HG03064 (cell line): ENCODE results near the gene CDK6.

Experiments
- ATAC-seq: cut with Tn5 transposase; IDR thresholded peaks from one replicate; pipeline ENCODE4 v1.9.1; 2021; ENCODE audit warnings: low read depth; ENCODE audit not compliant: unreplicated experiment

CDK6 gene

DNA sequence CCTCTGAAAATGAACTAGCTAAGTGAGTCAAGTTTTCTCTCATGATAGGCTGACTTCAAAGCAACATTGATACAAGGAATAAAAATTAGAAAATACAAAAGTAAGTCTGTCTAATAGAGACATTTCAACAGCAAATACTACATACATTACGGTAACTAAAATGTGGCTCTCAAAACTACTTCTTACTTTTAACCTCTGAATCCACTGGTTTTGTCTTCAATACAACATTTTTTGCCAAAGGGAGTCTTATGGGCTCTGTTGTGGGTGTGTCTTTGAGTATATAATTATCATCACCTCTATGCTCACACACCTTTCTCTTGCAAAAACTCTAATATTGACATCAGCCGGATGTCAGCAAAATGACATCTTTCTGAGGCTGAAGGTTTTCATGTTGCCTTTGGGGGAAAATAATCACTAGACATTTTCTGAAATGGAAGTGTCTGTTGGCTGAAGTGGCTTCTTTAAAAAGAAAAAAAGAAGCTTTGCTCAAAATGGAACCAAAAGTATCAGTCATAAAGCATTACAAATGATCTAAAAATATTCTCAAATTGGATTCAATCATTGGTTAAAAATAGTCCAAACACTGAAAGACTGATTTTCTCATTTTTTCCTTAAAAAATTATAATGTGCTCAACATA, 204.4 kb downstream of the CDK6 start:
- peak; percentile 22 for ATAC-seq

DNA sequence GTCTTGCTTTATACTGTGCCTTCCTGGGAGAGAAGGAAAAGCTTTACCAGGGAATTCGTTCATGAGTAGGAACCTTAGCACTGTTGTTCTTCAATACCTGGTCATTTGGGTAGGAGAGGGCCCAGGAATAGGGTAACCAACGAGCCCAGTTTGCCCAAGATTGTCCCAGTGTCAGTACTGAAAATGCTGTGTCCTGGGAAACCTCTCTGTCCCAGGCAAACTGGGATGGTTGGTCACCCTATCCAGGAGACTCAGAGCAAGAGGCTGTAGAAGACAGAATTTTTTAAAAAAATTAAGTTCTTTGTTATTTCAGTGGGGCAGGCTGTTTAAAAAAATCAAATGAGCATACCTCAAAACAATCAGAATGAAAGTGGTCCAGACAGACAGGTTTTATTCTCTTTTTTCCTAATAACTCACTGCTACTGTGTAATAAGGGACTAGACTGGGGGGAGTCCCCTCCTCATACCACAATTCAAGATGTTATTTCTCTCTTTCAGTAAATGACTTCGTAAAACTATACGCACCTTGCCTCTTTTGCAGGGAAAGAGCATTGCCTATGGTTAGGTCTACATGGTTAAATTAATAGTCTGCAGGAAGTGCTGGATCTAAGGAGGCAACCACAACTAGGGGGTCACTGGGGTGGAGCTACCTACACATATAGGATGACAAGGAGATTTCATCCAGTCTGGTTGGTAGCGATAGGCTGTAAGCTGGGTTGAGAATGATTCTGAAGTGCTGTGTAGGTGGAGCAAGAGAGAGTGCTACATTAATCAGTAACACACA, 205.1 kb downstream of the CDK6 start:
- peak; percentile 65 for ATAC-seq

DNA sequence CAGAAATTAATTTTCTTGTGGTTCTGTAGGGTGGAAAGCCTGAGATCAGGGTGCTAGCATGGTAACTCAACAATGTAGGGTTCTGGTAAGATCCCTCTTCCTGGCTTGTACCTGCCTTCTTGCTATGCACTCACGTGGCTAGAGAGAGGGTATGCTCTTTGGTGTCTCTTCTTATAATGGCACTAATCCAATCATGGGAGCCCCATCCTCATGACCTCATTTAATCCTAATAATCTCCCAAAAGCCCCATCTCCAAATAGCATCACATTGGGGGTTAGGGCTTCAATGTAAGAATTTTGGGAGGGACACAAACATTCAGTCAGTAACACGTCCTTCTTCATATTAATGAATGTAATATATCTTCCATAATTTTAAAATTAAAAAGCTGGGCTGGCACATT, 206.6 kb downstream of the CDK6 start:
- ATAC-seq = no peak

DNA sequence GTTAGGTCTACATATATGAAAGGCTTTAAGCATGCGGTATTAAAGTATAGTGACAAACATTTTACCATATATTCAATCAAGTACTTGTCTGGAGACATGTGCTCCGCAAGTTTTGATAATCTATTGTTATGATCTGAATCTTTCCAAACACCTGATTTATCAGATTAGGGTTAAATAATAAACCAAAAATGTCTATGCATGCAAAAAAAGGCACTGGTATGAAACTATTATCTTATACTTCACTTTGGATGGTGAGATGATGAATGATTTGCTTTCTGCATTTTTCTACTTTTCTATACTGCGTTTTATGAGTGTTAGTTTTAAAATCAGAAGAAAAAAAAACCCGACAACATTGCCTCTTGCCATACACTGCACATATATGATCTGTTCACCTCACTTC, 208.4 kb downstream of the CDK6 start:
- no peak for ATAC-seq

DNA sequence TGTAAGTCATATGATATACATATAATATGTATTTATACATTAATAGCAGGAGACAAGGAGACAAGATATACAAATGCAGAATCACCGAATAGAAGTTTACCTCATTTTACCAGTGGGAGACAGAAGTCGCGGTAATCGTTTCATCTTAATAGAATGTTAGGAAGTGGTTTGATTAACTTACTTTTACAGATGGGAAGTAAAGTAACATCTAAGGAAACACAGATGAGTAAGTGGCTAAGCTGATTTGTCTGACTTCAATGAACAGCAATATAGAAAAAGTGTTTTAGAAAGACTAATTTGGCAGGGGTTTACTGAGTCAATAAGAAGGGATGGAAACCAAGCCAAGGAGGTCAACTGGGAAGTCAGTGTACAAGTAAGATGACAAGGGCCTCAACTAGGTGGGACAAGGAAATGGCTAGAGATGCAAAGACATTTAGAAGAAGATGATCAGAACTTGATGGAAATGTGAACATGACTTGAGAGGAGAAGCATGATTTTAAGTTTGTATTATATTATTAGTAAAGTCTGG, 210.0 kb downstream of the CDK6 start:
- no peak for ATAC-seq

DNA sequence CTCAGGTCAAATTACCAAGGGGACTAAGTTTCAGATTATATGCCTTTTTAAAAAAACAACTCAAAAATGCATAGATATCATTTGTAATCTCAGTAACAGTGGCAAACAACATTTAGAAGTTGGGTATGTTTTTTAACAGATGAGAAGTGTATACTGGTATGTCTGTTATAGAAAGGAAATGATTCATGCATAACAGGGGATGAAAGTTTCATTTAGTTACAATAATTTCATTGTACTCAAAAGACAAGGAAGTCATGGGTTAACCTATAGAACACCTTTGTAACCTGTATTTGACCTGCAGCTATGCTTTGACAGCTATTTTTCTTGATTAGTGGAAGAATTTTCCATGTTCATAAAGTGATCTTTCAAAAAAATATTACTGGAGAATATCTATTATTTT, 210.8 kb downstream of the CDK6 start:
- ATAC-seq = no peak

DNA sequence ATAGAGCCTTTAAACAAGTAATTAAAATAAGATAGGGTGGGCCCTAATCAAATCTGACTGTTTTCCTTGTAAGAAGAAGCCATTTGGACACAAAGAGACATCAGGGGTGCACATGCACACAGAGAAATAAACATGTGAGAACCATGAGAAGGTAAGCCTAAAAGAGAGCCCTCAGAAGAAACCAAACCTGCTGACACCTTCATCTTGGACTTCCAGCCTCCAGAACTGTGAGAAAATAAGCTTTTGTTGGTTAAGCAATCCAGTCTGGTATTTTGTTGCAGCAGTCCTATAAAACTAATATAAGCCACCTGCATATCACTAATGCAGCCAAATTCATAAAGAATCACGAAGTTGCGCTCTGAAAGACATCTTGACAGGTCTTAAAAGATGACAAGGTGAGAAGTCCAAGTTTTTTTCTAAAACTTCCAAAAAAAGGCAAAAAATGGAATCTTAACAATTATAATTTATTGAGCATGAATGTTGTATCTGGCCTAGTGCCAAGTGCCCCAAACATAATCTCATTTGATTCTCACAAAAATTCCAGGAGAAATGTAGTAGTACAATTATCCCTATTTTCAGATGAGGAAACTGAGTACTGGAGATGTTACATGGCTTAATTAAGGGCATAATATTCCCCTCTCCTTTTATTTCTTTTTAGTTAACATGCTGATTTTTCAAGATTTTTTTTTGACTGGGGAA, 211.9 kb downstream of the CDK6 start:
- no peak for ATAC-seq

DNA sequence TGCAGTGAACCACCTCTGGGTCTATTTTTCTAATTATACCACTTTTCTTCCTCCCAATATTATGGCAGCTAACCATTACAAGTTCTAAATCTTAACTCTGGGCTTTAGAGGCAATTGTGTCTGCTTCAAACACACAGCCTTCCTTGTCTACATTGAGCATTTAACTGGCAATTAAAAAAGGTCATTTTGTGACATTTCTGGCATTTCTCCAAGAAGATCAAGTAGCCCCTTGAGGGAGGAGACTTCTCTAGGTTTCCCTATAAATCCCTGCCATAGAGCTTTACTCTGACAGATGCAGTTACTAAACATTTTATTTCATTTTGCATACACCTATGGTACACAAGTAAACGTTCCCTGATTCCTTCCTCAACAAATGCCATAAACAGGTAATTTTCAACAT, 212.8 kb downstream of the CDK6 start:
- ATAC-seq = no peak

DNA sequence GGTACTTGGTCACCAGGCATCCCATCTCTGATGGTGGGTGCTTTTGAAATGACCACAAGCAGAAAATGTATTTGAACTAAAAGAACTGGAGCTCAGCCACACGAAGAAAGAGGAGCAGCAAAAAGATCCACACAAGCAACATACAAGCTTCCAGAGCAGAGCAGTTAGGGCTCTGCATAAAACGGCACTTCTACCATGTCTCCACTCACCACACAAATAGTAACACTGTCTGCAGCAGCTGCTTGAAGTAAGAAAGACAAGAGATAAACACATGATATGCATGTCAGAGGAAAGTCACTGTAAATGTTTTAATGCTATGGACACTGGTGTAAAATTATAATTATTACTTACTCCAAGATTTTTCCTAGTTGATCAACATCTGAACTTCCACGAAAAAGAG, 213.7 kb downstream of the CDK6 start:
- no peak for ATAC-seq

DNA sequence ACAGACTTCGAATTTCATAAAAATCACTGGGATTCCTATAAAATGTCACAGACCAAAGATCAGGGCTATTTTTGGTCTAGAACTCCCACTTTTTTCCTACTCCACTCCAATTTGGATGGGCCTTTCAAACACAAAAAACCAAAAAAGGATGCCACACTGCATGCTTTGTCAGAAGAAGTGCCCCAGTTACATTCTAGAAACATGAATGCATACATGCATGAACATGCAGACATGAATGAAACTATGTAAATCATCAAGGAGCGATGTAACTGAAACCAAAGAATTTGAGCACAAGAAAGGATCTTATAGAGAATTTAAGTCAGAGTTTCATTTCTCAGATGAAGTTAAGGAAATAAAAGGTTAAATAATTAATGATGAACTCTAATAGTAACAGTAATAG, 214.3 kb downstream of the CDK6 start:
- ATAC-seq = peak; percentile 52

DNA sequence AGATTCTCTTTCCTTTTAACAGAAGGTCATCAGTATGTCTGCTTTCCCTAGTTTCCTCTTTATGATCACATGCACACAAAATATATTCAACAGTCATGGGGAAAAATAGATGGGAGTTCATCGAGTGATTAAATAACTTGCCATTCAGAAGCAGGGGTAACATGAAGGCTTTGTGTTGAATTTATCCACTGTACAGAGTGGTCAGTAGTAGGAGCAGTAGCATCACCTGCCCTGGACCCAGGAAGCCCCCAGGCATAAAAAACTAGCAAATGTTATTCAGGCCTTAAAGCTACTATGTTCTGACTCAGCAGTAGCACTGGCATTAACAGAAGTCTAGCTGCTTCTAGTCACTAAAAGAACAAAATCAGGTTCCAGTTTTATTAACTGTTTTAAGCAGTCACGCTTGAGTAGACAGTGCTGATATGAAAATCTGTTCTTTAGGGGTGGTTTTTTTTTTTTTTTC, 214.8 kb downstream of the CDK6 start:
- peak; percentile 40 for ATAC-seq

DNA sequence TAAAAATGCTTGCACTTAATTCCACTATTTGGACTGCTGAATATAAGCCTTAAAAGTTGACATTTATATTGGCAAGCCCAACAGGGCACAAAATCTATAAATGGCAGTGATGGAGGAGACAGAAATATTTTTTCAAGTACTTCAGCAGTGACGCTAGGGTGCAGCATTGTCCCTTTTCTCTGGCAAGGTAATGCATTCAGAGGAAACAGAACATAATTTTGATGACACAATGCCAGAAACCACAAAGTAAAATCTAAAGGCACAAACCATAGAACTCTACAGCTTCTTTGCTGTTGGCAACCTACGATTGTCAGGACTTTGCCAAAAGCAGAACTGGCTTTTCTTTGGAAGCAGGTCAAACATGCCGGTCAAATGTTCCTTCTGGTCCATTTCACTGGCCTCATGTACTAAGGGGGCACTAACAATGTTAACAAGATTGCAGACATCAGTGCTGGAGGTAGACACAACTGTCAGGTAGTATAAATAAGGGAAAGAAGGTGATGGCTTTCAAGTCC, 215.3 kb downstream of the CDK6 start:
- ATAC-seq = peak; percentile 47

DNA sequence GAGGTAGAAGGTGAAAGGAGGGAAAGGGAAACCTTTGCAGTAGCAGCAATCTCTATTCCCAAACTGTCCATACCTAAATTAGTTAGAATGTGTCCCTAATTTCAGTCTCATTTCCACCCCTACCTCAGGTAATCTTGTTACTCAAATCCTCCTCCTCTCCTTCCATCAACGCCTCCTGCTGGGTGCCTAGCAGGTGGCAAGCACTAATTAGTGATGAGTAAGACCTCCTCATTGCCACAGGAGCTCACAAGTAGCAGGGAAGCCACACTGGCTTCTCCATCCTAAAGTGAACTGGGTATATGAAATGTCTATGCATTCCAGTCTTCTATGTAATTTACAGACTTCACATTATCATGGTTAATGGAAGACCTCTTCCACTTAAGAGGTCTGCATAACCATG, 220.5 kb downstream of the CDK6 start:
- ATAC-seq = no peak

DNA sequence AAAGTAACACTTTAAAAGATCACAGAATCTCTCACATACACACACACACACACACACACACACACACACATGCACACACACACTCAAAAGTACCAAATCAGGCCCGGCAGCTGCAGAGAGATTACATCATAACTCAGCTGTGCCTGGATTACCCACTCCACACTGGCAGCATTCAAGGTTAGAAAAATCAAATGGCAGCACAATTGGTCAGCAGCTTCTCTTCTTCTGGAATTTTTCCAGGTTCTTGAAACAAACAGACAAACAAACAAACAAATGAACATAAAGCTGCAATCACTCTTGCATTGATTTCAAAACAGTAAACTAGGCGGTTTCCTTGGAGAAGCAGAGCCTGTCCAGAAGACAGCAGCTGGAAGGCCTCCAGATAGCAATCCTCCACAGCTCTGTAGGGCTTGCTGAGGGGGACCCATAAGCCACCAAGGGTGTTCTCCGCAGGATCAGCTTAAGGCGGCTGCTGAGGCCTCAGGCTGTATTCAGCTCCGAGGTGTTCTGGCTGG, 221.7 kb downstream of the CDK6 start:
- no peak for ATAC-seq

DNA sequence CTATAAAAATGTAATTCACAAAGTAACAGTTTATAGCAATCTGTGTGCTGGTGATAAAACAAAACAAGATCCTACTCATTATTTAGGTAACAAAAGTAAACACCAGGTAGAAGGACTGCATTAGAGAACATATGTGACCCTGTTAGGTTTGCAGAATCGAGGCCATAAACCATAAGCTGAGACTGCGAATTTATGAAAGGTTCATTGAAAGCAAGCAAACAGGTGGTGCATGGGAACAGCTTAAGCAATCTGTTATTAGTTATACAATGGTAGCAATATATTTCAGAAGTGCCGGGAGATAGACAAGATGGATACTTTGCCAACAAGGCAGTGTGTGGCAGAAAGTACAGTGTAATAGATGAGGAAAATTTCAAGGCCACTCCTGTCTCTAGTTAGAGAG, 222.7 kb downstream of the CDK6 start:
- no peak for ATAC-seq

DNA sequence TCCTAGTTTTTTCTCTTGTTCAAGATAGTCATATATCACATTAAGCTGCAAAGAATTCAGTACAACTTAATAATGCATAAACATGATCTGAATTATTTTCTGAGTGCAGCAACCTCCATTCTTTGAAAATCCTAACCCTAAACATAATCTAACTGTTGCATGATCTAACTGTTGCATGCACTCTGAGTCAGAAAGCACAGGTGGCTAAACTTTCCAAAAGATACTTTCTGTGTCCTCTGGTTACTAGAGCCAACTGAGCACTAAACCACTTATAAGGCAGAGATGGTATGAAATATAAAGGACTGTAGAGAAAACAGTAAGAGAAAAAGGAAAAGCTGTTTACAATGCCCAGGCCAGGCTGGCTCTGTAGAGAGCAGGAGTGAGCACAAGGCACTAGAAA, 223.2 kb downstream of the CDK6 start:
- ATAC-seq = no peak

DNA sequence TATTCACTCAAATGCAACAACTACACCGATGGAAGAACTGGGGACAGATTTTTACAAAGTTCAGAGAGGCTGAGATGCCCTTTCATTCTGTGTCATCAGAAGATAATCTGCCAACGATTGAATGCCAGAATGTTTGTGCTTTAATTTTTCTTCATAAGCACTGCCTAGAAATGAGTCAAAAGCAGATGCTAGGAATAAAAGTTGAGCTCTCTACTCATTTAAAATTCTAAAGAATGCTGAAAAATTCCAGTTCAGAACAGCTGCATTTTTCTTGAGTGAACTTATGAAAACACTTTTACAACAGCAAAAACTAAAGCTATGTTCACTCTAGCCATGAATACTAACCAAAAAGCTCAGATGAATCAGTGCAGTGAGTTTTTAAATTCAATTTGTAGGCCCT, 223.9 kb downstream of the CDK6 start:
- ATAC-seq = no peak

DNA sequence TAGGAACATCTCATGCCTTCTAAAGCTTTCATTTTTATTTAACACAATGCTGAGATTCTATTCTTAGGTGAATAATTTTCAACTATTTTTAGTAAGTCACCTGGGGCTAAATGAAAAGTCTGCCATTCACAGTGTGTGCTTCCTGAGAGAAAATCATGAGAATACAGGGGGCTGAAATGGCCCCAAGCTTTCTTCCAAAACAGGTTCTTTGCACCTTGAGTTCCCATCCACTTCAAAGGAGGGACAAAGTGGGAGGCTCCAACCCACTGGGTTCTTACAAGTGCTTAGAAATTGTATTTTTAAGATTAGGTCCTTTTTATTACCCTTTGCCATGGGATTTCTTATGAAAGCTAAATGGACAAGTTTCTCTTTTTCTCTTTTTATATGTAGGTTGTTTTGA, 224.6 kb downstream of the CDK6 start:
- ATAC-seq = no peak

DNA sequence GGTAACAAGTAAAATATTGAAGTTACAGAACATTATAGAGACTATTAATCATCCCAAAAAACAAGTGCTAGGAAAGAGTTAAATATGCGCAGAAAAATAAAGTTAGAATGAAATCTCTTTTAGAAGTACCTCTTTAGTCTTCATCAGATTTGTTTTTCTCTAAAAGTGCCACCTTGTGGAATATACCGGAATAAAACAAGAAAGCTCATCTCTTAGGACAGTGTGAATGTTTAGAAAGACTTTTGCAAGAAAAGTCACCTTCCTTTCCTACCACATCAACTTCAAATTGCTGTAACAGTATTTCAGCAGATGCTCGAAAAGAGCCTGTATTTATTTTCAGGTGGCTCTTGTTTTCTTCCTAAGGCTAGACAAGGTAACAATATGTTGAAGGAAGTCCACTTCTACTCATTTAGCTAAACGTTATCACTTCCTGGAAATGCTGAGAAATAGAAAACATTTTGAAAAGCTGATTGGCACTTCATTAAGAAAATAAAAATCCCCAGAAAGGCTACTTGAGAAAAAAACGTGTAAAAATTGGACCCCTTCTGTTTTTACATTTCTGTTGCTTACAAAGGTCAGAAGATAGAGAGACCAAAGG, 226.4 kb downstream of the CDK6 start:
- ATAC-seq = no peak
